Left hindlimb (tissue), 1 donor: ENCODE results near the gene RUNX2.
"Not testable (repeated sequence)": the region's sequence is repeated elsewhere in the genome, so short reads cannot be mapped to it uniquely, and the experiment has no call there.

Source experiments
- DNase-seq: peaks from one replicate; pipeline ENCODE4 v3.0.0-alpha.2; 2018

The RUNX2 gene

DNA sequence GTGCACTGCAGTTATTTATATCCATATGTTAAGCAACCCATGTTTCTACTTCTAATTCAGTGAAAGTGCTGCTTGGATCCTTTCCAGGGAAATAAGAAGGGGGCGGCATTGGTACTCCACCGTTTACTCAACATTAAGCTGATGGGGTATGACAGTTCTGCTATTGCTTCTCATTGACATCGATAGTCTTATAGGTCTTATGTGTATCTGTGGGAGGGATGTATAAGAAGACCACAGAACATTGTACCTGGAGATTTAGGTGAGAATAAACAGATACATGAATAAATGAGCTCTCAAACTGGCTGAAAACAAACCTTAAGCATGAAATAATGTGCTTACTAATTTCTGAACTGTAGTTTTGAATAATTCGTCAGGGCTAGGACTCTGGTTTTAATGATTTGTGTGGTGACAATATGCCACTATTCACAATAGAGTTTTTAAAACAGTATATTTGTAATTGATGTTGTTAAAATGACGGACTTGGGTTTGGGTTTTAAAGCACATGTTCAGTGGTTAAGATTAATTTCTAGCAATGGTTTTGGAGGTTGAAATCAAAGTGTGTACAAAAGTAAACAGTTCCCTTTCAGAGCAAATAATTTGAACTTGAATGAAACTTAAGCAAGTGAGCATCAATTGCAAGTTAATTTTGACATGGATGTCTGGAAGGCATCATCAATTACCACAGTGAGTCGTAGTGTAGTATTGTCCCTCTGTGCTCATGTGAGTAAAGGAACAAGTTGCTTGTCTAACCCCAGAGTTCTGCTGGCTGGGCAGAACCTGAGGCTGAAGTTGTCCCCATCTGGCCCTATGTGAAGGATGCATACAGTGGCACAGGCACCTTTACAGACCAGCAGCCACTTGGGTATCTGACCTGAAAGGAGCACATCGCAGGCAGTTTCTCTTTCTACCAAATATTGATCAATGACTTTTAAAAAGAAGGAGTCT, 134.3 kb downstream of the RUNX2 start:
- DNase-seq: no peak

- no peak for DNase-seq
Observed at GRCh38 chr6:45464685-45465084, 136.6 kb downstream of the RUNX2 start.

DNA sequence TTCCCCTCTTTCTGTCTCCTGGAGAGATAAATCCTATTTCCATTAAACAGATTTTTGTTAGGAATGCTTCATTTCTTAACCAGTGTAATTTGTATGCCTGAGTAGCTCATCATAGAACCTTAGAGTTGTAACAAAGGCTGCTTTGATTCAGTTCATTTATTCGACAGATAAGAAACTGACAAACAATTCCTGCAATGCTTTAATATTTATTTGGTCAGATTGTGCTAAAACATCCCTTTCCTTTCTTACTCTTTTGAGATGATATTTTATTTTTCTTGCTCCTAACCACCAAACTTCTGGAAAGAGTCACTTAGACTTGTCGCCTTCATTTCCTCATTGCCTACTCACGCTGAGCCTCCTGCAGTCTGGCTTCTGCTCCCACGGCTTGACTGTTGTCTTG, 138.6 kb downstream of the RUNX2 start:
- DNase-seq: no peak

GRCh38 chr6:45467417-45467816, 139.3 kb downstream of the RUNX2 start:
- DNase-seq: not testable (repeated sequence)

GRCh38 chr6:45467853-45468252, 139.7 kb downstream of the RUNX2 start:
- no peak for DNase-seq

DNA sequence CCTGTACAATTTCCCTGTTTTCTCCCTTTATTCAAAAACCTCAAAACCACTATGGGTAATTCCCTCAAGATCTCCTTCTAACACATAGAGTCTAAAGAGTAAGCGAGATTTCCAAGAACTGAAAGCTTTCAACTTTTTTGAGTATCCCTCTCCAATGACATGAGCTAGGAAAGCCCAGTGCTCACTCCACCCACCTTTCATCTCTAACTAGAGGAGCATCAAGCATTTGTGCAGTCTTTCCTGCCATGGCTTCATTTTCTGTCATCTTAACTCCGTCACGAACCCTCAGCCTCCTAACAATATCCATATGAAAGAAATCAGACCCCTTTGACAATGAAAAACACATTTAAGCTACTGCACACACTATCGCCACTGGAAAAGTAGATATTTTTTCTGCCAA, 141.5 kb downstream of the RUNX2 start:
- no peak for DNase-seq

DNA sequence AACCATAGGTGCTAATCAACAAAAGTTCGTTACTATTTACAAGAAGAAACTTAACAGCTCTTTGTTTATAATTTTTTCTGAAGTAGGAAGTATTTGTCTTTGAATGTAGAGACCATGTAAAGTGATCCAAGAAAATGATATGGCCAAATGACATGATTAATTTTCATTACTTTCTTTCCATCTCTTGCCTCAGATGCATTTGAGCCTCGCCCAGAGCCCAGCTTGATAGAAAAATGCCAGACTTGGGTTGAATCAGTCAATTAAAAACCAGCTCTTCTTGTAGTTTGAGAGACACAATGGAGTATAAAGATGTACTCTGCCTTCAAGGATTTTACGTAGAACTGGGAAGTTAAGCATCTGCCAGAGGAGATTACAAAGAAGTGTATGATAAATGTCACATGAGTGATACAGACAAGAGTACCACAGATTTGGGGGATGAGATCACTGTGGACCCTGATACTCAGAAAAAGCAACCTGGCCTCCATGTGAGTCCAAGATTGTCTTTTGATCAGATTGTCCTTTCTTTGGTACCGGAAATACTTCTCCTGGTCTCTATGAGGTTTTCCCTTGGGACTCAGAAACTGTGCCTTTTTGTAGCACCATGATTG, 142.1 kb downstream of the RUNX2 start:
- no peak for DNase-seq

DNA sequence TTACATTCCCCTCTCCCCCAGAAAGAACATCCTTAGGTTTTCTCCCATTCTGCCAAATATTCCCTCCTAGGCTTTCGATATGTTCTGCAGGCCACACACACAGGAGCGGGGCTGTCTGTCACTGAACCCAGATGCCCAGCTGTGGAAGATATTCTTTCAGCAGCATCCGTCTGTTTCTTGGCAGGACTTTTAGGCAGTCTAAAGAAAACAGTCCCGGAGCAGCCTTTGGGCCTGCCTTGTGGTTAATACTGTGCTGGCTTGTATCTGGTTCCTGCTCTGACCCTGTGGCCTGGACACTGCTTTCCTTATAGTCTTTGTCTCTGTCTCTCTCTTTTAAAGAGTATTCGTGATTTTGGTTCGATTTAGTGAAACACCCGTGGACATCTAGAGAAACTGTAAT, 144.3 kb downstream of the RUNX2 start:
- peak; percentile 63 for DNase-seq

GRCh38 chr6:45473121-45473993, 145.2 kb downstream of the RUNX2 start:
- no peak for DNase-seq

- no peak for DNase-seq
Observed at GRCh38 chr6:45474376-45474775, 146.2 kb downstream of the RUNX2 start.

DNA sequence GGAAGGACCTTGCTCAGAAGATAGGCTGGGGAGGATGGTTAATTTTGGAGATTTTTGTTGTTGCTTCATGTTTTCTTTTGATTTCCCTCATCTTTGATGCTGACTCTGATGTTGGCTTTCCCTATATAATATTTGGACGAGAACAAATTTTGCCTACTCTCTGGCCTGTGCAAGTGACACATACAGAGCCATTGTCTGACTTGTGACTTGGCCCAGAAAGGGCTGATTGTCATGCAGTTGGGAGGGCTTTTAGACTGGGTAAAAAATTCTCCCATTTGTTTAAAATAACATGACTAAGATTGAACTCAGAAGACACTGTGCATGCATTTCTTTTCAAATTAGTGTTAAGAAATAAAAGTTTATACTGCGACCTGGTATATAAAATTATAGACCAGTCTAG, 148.2 kb downstream of the RUNX2 start:
- DNase-seq: no peak

DNA sequence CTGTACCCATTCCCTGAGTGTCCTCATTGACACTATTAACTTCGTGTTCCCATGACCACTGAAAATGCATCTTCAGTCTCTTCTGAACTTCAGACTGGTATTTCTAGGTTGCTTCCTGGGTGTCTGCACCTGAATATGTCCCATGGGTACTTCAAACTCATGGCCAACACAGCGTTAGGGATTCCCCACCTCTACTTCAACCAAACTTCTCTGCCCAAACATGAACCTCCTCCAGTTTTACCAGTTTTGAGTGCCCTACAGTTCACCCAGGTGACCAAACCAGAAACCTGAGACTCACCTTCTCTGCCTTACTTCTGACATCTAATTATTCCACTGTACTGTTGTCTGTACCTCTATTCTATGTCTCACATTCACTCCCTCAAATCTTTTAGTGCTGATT, 149.1 kb downstream of the RUNX2 start:
- no peak for DNase-seq

DNA sequence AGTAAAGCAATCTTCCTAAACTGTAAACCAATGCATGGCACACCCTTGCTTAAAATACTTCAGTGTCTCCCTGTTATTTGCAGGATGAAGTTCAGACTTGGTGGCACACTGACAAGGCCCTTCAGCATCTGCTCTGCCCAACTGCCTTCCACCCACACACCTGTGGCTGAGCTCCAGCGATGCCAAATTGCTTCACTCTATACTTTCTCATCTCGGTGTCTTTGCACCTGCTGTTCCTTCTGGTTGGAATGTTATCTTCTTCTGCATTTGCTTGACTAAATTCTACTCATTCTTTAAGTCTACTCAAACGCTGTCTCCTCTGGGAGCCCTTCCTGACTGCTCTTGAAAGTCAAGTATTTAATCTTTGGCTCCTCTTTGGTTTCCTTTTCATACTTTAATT, 149.7 kb downstream of the RUNX2 start:
- DNase-seq: no peak

GRCh38 chr6:45478240-45478639, 150.1 kb downstream of the RUNX2 start:
- DNase-seq: no peak

GRCh38 chr6:45479834-45480751, 152.0 kb downstream of the RUNX2 start:
- no peak for DNase-seq

DNA sequence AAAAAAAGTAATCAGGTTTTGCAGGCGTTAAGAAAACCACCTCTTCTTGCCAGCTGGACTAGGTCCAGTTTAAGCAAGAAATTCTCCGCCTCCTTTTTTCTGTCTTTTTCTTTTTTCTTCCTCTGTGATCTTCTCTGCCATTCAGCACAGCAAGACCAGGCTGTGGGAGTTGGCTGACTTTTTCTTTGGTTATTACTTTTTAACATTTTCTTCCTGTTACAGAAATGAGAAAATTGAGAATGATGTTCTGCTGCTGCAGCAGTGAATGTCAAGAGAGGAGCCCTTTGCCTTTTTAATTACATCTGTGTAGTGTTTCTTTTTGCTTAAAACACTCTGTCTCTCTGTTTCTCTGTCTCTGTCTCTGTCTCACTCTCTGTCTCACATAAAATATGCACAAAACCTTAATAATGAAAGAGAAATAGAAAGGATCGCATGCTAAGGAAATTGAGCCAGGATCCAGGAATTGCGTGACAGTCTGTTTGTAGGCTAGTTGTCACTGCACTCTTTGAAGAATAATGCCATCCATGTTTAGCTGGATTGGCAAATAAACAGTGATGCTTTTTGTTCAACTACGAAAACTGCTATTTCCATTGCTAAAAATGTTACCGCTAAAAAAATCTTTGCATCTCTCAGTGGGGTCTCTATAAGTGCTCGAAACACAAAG, 152.8 kb downstream of the RUNX2 start:
- DNase-seq: no peak

- no peak for DNase-seq
Observed at GRCh38 chr6:45483021-45483420, 154.9 kb downstream of the RUNX2 start.

- no peak for DNase-seq
Observed at GRCh38 chr6:45483501-45483900, 155.4 kb downstream of the RUNX2 start.

DNA sequence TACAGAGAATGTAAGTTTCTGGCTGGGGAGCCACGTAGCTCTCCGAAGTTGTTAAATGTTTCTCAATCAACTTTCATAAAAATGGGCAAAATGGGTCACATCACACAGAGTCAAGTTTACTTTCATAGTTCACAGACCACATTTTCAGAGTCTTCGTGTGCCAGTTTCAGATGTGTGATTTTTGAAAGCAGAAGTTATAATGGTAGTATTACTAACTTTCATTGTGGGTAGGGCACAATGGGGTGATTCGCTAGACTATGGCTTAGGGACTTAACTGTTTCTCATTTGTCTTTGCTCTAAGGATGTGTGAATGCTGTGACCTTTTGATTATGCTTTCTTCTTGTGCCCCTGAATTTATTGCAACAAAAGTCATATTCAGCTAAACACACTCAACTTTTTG, 158.6 kb downstream of the RUNX2 start:
- DNase-seq: no peak

- DNase-seq: no peak
Observed at GRCh38 chr6:45487645-45488044, 159.5 kb downstream of the RUNX2 start.

DNA sequence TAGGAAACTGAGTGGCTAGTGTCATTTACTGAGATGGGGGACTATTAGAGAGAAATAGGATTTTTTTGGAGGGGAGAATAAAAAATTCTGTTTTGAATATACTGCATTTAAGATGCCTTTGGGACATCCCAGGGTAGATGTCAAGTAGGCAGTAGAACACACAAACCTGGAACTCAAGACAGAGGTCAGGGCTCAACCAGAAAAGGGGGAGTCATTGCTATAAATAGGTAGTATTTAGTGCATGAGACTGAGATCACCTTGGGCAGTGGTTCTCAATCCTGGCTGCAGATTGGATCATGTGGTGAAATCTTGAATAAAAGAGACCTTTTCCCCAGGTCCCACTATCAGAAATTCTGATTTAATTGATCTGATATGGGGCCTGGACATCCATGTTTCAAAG, 160.1 kb downstream of the RUNX2 start:
- no peak for DNase-seq

- DNase-seq: no peak
Observed at GRCh38 chr6:45488889-45489288, 160.8 kb downstream of the RUNX2 start.
